22Rv1 (cell line): ENCODE data around the gene OR4S2.

Experiments
- H3K27ac ChIP-seq: fragments of 450-650 bp; 2 replicates; pipeline ENCODE4 v1.5.1; 2017
- CTCF ChIP-seq: fragments of 450-650 bp; IDR thresholded peaks from 2 replicates; pipeline ENCODE4 v1.5.1; 2017; ENCODE audit warnings: mild to moderate bottlenecking
- ZFX ChIP-seq: fragments of 450-650 bp; IDR thresholded peaks from 2 replicates; pipeline ENCODE4 v1.6.1; 2017; ENCODE audit warnings: antibody characterized with exemption, borderline replicate concordance

OR4S2 gene

GRCh38 chr11:55648027-55648426, at the start of gene OR4S2:
Gene OR4S2, plus strand, starts transcription at chr11:55648327. Its CDS starts 2,577 bp downstream, at chr11:55650904.
- no peak within 1 kb of the TSS for H3K27ac ChIP-seq
- TF ChIP-seq CTCF (no peak), ZFX (no peak)

- H3K27ac ChIP-seq, result no peak within 1 kb of the TSS
- TF ChIP-seq CTCF, result no peak
- TF ChIP-seq ZFX, result no peak
Observed at GRCh38 chr11:55607545-55607944, 40.6 kb upstream of the OR4S2 start, which contains the start of gene OR4C11. Gene OR4C11, minus strand, starts transcription at chr11:55607645. Its CDS starts 3,272 bp downstream, at chr11:55604373.

GRCh38 chr11:55624531-55624930, 23.6 kb upstream of the OR4S2 start:
- H3K27ac ChIP-seq, result no peak overlapping the region
- TF ChIP-seq CTCF (no peak), ZFX (no peak)

- H3K27ac ChIP-seq, result no peak within 1 kb of the TSS
- TF ChIP-seq ZFX (no peak), CTCF (no peak)
Observed at GRCh38 chr11:55634813-55635212, 13.3 kb upstream of the OR4S2 start, which contains the start of gene OR4P4. Gene OR4P4, plus strand, starts transcription at chr11:55635113.

GRCh38 chr11:55652560-55652959, 4.4 kb downstream of the OR4S2 start:
- no peak for TF ChIP-seq CTCF
- no peak for TF ChIP-seq ZFX
- no peak overlapping the region for H3K27ac ChIP-seq

GRCh38 chr11:55655096-55655495, 7.0 kb downstream of the OR4S2 start:
- TF ChIP-seq ZFX (no peak), CTCF (no peak)

GRCh38 chr11:55658031-55658573, 10.0 kb downstream of the OR4S2 start:
- no peak overlapping the region for H3K27ac ChIP-seq
- TF ChIP-seq CTCF (no peak), ZFX (no peak)

More at GRCh38 chr11:55655096-55655495, 7.0 kb downstream of the OR4S2 start:
- H3K27ac ChIP-seq, result no peak overlapping the region
